IPS-20b (cell line): ENCODE results near the gene RNF213.
"Not testable (repeated sequence)": the region's sequence is repeated elsewhere in the genome, so short reads cannot be mapped to it uniquely, and the experiment has no call there.

Experiments
- H3K27ac ChIP-seq: one replicate; pipeline ENCODE4 v1.5.1; 2013; ENCODE audit warnings: low read length
- H3K27me3 ChIP-seq: 2 replicates; pipeline ENCODE4 v1.6.1; 2013; ENCODE audit warnings: mild to moderate bottlenecking, low read length, inconsistent platforms; ENCODE audit not compliant: insufficient read depth
- H3K36me3 ChIP-seq: 2 replicates; pipeline ENCODE4 v1.6.1; 2013; ENCODE audit warnings: low read depth, mild to moderate bottlenecking, inconsistent platforms, low read length, moderate library complexity; ENCODE audit not compliant: insufficient read depth
- H3K4me1 ChIP-seq: 2 replicates; pipeline ENCODE4 v1.6.1; 2013; ENCODE audit warnings: mild to moderate bottlenecking, control low read depth, inconsistent platforms, low read length, moderate library complexity; ENCODE audit not compliant: insufficient read depth
- H3K4me3 ChIP-seq: 2 replicates; pipeline ENCODE4 v1.5.1; 2013; ENCODE audit warnings: mild to moderate bottlenecking, low read length, inconsistent platforms
- H3K9ac ChIP-seq: 2 replicates; pipeline ENCODE4 v1.6.1; 2013; ENCODE audit warnings: low read depth, mild to moderate bottlenecking, inconsistent platforms, low read length, moderate library complexity
- H3K9me3 ChIP-seq: 2 replicates; pipeline ENCODE4 v1.6.1; 2013; ENCODE audit warnings: mild to moderate bottlenecking, low read depth, low read length, inconsistent platforms; ENCODE audit not compliant: insufficient read depth

Gene RNF213

DNA sequence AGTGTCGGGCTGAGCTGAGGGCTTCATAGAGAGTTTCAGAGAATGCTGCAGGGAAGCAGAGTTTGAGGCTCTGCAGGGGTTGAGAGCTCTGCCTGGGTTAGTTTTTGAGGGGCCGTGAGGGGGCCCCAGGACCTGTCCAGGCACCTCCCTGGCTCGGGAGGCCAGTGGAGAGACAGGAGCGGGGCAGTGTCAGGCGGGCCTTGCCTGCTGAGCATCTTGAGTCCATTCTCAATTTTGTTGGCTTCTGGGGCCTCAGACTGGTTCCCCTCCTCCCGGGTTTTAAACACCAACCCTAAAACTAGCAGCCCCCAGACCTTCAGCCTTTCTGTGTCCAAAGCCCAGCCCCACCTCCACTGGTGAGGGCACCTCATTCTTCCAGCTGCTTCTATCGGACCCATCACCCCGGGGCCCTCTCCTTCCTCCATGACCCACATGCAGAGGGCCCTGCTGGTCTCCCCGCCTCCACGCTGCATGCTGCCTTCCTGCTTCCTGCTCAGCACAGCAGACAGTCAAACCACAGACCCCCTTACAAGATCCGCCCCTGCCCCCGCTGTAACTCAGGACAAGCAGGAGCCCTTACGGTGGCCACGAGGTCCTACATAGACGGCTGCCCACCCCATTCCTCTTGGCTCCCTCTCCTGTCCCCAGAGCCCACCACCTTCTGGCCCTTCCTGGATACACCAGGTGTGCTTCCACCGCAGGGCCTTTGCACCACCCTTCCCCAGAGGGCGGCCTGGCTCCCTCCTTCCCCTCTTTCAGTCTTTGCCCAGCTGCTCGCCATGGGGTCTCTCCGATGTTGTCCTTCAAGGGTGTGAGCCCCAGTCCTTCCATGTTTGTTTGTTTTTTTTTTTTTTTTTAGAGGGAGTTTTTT, 3.8 kb downstream of the RNF213 start:
- Histone ChIP-seq H3K9ac (no peak overlapping the region), H3K9me3 (no peaks in the 10 kb centered on the region), H3K27ac (no peak overlapping the region), H3K4me3 (no peak overlapping the region), H3K27me3 (no peaks in the 10 kb centered on the region), H3K36me3 (peaks cover 14% of the 10 kb centered on the region; the same call in 1 of the 2 replicates), H3K4me1 (peaks cover 13% of the 10 kb centered on the region)

DNA sequence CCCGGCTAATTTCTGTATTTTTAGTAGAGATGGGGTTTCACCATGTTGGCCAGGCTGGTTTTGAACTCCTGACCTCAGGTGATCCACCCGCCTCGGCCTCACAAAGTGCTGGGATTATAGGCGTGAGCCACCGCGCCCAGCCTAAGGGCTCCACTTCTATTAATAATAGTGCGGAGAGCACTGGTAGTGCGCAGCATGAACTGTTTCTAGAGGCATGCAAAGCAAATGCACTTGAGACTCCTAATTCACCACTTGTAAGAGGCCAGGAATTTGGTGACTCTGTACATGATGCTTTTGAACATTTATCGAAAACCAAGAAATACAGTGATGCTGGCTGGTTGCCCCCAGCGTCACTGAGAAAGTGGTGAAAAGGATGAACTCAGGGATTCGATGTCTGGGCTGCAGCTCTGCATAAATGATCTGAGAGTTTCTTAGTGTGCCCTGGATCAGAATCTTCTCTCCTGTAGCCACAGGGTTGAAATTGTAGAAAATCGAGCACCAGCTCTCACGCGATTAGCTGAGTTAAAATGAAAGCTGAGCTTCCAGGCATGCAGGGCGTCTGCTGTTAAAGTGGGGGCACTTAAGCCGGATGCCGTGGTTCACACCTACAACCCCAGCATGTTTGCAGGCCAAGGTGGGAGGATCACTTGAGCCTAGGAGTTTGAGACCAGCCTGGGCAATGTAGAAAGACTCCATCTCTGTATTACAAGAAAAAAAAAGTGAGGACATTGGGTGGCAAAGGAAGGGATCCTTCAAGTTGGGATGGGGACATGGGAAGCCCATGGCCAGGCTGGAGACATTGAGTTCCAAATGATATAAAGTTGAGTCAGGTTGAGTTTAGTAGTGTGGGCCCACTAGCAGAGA, 4.8 kb downstream of the RNF213 start:
- H3K4me3 ChIP-seq = no peak overlapping the region
- H3K27me3 ChIP-seq = no peaks in the 10 kb centered on the region

DNA sequence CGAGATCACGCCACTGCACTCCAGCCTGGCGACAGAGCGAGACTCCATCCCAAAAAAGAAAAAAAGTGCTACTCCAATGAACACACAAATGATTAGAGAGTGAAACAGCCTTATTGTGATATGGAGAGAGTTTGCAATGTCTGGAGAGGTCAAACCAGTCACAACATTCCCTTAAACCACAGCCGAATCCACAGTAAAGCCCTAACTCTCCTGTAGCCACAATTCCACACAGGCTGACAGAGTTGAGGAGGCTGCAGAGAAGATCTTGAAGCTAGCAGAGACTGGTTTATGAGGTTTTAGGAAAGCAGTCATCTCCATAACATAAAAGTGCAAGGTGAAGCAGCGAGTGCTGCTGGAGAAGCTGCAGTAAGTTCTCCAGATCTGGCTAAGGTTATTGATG, 6.7 kb downstream of the RNF213 start:
- H3K9me3 ChIP-seq = no peaks in the 10 kb centered on the region
- H3K9ac ChIP-seq = no peak overlapping the region
- no peaks in the 10 kb centered on the region for H3K27me3 ChIP-seq
- peaks cover 16% of the 10 kb centered on the region; the same call in 1 of the 2 replicates for H3K36me3 ChIP-seq
- no peak overlapping the region for H3K27ac ChIP-seq
- H3K4me3 ChIP-seq = no peak overlapping the region
- H3K4me1 ChIP-seq = peaks cover 18% of the 10 kb centered on the region; the same call in 1 of the 2 replicates

More for the DNA sequence above, 4.8 kb downstream of the RNF213 start:
- Histone ChIP-seq H3K9ac (no peak overlapping the region), H3K9me3 (no peaks in the 10 kb centered on the region), H3K36me3 (peaks cover 16% of the 10 kb centered on the region; the same call in 1 of the 2 replicates), H3K4me1 (peaks cover 21% of the 10 kb centered on the region), H3K27ac (no peak overlapping the region)

- H3K27me3 ChIP-seq = no peaks in the 10 kb centered on the region
- no peak overlapping the region for H3K9ac ChIP-seq
- H3K4me1 ChIP-seq = peaks cover 15% of the 10 kb centered on the region; the same call in 1 of the 2 replicates
- H3K9me3 ChIP-seq = no peaks in the 10 kb centered on the region
- H3K36me3 ChIP-seq = peaks cover 16% of the 10 kb centered on the region; the same call in 1 of the 2 replicates
- no peak overlapping the region for H3K4me3 ChIP-seq
- no peak overlapping the region for H3K27ac ChIP-seq
Observed at GRCh38 chr17:80268427-80268826, 7.8 kb downstream of the RNF213 start.

DNA sequence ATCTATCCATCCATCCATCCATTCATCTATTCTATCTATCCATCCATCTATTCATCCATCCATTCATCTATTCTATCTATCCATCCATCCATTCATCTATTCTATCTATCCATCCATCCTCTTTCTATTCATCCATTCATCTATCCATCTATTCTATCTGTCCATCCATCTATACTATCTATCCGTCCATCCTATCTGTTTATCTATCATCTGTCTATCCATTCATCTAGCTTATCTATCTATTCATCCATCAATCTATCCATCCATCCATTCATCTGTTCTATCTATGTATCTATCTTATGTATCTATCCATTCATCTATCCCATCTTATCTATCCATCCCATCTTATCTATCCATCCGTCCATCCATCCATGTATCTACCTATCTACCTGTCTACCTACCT, 8.8 kb downstream of the RNF213 start:
- no peak overlapping the region for H3K4me3 ChIP-seq
- no peaks in the 10 kb centered on the region for H3K9me3 ChIP-seq
- no peaks in the 10 kb centered on the region for H3K27me3 ChIP-seq
- peak overlapping the region; percentile 56; the same call in 1 of the 2 replicates for H3K9ac ChIP-seq
- H3K36me3 ChIP-seq = peaks cover 16% of the 10 kb centered on the region; the same call in 1 of the 2 replicates
- H3K4me1 ChIP-seq = peaks cover 12% of the 10 kb centered on the region; the same call in 1 of the 2 replicates
- H3K27ac ChIP-seq = no peak overlapping the region

DNA sequence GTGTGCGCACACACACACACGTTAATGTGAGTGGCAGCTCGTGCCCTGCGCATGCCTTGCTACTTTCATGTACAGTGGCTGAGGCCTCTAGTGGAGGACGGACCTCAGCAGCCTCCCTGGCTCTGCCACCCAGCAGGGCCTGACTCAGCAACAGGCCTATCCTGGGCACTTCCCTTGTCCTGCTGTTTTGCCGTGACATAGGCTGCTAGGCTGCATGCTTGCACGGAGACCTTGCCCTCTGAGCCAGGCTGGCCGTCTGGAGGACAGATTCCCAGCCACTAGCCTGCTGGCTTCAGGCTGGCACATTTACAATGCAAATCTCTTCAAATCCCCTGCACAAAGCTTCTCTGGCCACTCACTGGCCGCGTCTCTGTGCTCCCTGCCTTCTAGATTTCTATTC, 9.5 kb downstream of the RNF213 start:
- Histone ChIP-seq H3K27me3 (no peaks in the 10 kb centered on the region), H3K9me3 (no peaks in the 10 kb centered on the region), H3K4me3 (peak overlapping the region; percentile 15; the same call in 1 of the 2 replicates), H3K27ac (no peak overlapping the region), H3K36me3 (peaks cover 16% of the 10 kb centered on the region; the same call in 1 of the 2 replicates), H3K9ac (peak overlapping the region; percentile 56; the same call in 1 of the 2 replicates), H3K4me1 (peaks cover 12% of the 10 kb centered on the region; the same call in 1 of the 2 replicates)

DNA sequence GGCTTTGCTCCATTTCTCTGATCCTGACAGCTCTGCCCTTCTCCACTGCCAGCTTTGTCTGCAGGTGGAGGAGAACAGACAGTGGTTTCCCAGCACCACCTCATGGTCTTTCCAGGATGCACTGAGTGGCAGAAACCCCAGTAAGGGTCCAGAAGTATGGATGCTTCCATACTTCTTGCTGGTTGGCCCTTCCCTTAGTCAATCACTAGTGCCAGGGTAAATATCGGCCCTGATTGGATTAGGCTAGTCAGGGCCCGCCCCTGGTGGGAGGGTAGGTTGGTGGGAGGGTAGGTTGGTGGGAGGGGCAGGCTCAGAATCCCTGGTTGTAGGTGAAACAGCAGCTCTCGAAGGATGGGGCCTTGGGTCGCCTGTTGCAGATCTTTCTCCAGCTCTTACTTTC, 10.2 kb downstream of the RNF213 start:
- peak overlapping the region; percentile 15; the same call in 1 of the 2 replicates for H3K4me3 ChIP-seq
- peak overlapping the region; percentile 1; the same call in 1 of the 2 replicates for H3K9ac ChIP-seq
- H3K4me1 ChIP-seq = peaks cover 12% of the 10 kb centered on the region; the same call in 1 of the 2 replicates
- H3K27ac ChIP-seq = no peak overlapping the region
- peaks cover 9% of the 10 kb centered on the region; the same call in 1 of the 2 replicates for H3K36me3 ChIP-seq
- H3K9me3 ChIP-seq = no peaks in the 10 kb centered on the region
- H3K27me3 ChIP-seq = no peaks in the 10 kb centered on the region

GRCh38 chr17:80272366-80272765, 11.7 kb downstream of the RNF213 start:
- Histone ChIP-seq H3K4me3 (no peak overlapping the region), H3K27ac (no peak overlapping the region), H3K27me3 (no peaks in the 10 kb centered on the region), H3K9ac (no peak overlapping the region), H3K36me3 (peaks cover 7% of the 10 kb centered on the region; the same call in 1 of the 2 replicates), H3K9me3 (no peaks in the 10 kb centered on the region), H3K4me1 (peaks cover 12% of the 10 kb centered on the region; the same call in 1 of the 2 replicates)

DNA sequence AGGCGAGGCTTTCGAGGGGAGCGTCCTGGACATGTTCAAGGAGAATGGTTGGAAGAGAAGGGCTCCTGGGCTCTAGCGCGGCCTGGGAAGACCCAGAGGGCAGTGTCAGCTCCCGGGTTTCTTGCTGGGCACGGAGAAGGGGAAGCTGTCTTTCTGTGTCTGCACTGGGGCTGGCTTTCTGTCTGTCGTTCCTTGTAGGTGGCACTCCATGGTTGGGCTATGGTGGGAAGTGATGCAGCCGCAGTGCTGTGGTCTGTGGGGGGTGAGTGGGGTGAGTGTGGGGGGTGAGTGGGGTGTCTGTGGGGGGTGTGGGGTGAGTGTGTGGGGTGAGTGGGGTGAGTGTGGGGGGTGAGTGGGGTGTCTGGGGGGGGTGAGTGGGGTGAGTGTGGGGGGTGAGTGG, 13.7 kb downstream of the RNF213 start:
- H3K36me3 ChIP-seq = peaks cover 3% of the 10 kb centered on the region
- no peak overlapping the region for H3K9ac ChIP-seq
- H3K4me3 ChIP-seq = no peak overlapping the region
- H3K27ac ChIP-seq = no peak overlapping the region
- H3K9me3 ChIP-seq = no peaks in the 10 kb centered on the region
- no peaks in the 10 kb centered on the region for H3K27me3 ChIP-seq
- H3K4me1 ChIP-seq = peaks cover 12% of the 10 kb centered on the region; the same call in 1 of the 2 replicates

- H3K9ac ChIP-seq = no peak overlapping the region
- H3K27me3 ChIP-seq = no peaks in the 10 kb centered on the region
- no peaks in the 10 kb centered on the region; the same call in 1 of the 2 replicates for H3K36me3 ChIP-seq
- H3K4me1 ChIP-seq = peaks cover 6% of the 10 kb centered on the region; the same call in 1 of the 2 replicates
- H3K4me3 ChIP-seq = no peak overlapping the region
- H3K9me3 ChIP-seq = no peaks in the 10 kb centered on the region
- H3K27ac ChIP-seq = no peak overlapping the region
Observed at GRCh38 chr17:80274871-80275449, 14.3 kb downstream of the RNF213 start.

- not testable (repeated sequence) for H3K9ac ChIP-seq, H3K36me3 ChIP-seq, H3K4me1 ChIP-seq, H3K27me3 ChIP-seq, H3K9me3 ChIP-seq, H3K4me3 ChIP-seq, H3K27ac ChIP-seq
Observed at GRCh38 chr17:80275857-80276256, 15.2 kb downstream of the RNF213 start.
